GM12892 (cell line): ENCODE results near the gene NGEF.
"Not testable (repeated sequence)": the region's sequence is repeated elsewhere in the genome, so short reads cannot be mapped to it uniquely, and the experiment has no call there.

Source experiments
- DNase-seq: peaks from one replicate; pipeline ENCODE4 v3.0.0; 2011; ENCODE audit not compliant: insufficient read length
- FAIRE-seq: peaks from 2 replicates; lab custom pipeline; 2011; peaks lifted over from hg19 to GRCh38; lab: Jason Lieb, UNC
- POLR2A ChIP-seq: IDR thresholded peaks from 2 replicates; pipeline ENCODE4 v1.6.1; 2011; ENCODE audit warnings: low read depth, low read length, control low read depth
- POLR2AphosphoS5 ChIP-seq: IDR thresholded peaks from 2 replicates; pipeline ENCODE4 v1.6.1; 2011; ENCODE audit warnings: low read depth, low read length, control low read depth
- TAF1 ChIP-seq: IDR thresholded peaks from 2 replicates; pipeline ENCODE4 v1.6.1; 2011; ENCODE audit warnings: low read depth, mild to moderate bottlenecking, control low read depth, low read length, borderline replicate concordance

The NGEF gene

DNA sequence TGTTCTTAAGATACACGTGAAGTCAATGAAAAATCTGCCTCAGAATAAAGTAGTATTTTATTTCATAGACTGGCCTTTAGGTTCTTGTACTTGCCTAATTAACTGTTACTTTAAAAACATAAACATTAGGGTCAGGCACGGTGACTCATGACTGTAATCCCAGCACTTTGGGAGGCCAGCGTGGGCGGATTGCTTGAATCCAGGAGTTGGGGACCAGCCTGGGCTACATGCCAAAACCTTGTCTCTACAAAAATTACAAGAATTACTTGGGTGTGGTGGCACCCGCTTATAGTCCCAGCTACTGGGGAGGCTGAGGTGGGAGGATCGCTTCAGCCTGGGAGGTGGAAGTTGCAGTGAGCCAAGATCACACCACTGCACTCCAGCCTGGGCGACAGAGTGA lies 159.0 kb downstream of the NGEF start:
- DNase-seq = no peak
- no peak for FAIRE-seq
- TF ChIP-seq POLR2A (no peak), TAF1 (no peak), POLR2AphosphoS5 (no peak)

DNA sequence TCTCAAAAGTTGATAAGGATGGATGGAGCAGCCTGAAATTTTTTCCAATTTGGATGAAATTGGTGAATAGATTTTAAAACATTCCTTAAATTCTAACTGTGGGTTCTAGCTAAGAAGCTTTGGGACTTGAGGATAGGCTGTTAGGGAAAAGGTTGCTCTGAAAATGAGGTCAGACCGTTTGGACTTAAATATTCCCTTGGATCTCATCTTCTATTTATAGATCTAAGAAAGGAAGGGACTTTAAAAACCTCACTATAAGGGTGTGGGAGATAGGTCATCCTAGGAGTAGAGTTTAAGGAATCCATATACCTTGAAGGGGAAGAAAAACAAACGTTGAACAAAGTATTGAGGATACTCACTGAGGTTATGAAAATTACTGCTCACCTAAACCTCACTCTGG lies 160.4 kb downstream of the NGEF start:
- FAIRE-seq (no peak), DNase-seq (no peak)
- TF ChIP-seq TAF1 = no peak
- TF ChIP-seq POLR2AphosphoS5 = no peak
- TF ChIP-seq POLR2A = no peak

DNA sequence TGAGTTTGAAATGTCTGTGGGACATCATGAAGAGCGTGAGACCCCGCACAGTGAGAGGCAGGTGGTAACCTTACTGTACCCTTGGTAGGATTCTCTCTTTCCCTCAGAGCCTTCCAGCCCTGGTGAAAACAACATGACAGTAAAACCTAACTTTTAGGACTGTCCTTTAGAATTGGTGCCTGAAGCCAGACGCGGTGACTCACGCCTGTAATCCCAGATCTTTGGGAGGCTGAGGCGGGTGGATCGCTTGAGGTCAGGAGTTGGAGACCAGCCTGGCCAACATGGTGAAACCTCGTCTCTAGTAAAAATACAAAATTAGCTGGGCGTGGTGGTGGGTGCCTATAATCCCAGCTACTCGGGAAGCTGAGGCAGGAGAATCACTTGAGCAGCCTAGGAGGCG lies 161.0 kb downstream of the NGEF start:
- FAIRE-seq, DNase-seq: not testable (repeated sequence)

DNA sequence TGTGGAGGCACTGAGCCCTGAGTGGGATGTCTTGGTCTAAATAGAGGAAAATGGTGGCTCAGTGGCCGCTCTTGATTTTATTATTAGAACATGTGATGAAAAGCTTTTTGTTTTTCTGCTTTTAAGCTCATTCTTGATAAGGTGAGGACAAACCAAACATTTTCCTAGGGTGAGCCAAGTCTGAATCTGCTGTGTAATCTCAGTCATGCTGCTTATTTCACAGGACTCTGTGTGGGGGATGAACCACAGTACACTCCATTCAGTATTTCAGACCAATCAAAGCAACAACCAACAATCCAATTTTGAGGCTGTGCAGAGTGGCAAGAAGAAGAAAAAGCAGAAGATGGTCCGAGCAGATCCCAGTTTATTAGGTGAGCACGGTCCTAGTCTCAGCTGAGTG lies 163.0 kb downstream of the NGEF start:
- TF ChIP-seq TAF1 (no peak), POLR2AphosphoS5 (no peak), POLR2A (no peak)

DNA sequence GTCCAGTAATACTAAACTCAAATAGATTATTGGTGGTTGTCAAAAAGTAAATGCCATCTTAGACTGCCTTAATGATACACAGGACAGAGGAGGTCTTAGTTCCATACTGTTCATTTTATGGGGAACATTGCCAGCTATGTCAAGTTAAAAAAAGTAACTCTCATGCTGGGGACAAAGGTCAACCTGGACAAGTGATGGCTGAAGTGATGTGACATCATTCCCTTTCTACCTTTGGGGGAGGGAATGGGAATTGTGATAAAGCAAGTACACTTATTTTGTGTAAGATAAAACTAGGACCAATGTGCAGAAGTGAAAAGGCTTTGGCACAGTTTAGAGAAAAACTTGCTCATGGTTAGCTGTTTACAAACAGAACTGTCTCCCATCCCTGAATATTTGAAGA lies 167.0 kb downstream of the NGEF start:
- no peak for FAIRE-seq

More for the DNA sequence above, 163.0 kb downstream of the NGEF start:
- no peak for FAIRE-seq
- no peak for DNase-seq

DNA sequence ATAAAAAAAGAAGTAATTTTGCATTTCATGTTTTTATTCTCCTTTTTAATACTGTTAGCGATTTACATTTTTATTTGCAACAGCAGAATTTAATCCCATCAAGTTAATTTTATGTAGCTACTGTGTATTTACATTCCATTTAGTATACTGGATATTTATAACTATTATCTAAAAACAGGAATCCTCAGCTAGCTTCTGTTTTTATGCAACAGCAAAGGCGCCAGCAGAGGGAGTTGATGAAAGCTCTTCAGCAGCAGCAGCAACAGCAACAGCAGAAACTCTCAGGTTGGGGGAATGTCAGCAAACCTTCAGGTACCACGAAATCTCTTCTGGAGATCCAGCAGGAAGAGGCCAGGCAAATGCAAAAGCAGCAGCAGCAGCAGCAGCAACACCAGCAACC lies 169.2 kb downstream of the NGEF start:
- FAIRE-seq = no peak
- TF ChIP-seq POLR2A (no peak), TAF1 (no peak), POLR2AphosphoS5 (no peak)
- DNase-seq = no peak

More for the DNA sequence above, 167.0 kb downstream of the NGEF start:
- no peak for DNase-seq
- TF ChIP-seq POLR2A = no peak
- TF ChIP-seq TAF1 = no peak
- TF ChIP-seq POLR2AphosphoS5 = no peak

DNA sequence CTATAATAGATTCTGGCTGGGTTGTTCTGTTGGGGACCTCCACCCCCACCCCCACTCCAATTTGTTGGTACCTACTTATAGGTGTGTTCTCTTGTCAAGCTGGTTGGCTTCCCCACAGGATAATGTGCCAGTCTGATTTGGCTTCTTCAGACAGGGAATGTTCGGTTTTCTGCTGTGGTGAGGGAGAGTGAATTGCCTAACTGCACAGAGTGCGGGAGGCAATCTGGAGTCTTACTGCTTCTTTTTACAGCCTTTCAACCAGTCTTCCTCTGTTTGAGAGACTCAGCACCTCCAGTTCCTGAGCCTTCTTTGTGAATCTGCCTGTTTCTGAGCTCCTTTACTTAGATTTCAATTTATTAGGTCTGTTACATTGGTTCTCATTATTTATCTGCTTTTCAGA lies 170.4 kb downstream of the NGEF start:
- DNase-seq = no peak
- FAIRE-seq = no peak
- no peak for TF ChIP-seq TAF1
- no peak for TF ChIP-seq POLR2AphosphoS5
- TF ChIP-seq POLR2A = no peak

DNA sequence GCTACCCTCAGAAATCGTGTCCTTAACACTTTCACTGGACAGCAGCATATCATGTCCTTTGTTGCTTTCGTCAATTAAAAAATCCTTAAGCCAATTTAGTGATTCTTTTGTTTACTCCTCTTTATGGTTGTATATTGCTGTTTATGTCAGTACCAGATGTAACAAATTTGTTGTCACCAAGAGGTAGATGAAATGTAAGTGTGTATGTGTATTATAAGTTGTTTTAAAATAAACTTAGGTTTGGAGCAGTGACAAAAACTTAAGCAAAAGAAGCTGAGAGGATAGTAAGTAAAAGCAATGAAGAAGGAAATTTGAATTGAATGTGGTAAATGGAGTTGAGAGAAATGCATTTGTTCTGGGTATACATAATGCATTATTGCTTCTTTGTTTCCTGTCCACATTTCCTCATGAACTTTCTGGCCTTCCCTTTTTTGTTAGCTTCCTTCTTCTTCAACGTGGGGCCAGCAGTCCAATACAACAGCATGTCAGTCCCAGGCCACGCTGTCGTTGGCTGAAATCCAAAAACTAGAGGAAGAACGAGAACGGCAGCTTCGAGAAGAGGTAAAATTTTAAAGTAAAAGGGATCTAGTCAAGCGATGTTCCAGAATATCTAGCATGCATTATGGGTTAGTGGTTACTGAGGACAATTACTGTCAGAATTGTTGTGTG lies 173.5 kb downstream of the NGEF start:
- DNase-seq (no peak), FAIRE-seq (peak; percentile 76)
- TF ChIP-seq POLR2AphosphoS5 (no peak), TAF1 (no peak), POLR2A (no peak)

DNA sequence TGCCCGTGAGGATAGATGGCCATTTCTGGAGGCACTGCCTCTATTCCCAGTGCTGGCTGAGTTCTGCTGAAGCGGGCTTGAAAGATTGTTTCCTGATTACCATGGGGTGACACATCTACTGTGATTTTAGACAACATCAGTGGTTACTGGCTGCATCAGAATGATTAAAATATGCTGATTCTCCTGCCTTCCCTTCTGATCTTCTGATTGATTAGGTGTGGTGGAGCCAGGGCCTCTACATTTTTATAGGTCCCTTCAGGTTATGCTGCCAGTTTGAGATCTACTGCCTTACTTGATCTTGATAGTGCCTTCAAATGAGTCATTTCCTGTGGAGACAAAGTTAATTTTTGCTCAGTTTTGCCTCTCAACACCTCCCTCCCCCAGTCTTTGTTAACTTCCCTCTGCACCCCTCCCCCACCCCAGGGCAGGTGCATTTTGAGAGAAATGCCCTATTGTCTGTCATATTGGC lies 174.6 kb downstream of the NGEF start:
- TF ChIP-seq POLR2A = no peak
- no peak for TF ChIP-seq POLR2AphosphoS5
- TF ChIP-seq TAF1 = no peak; the same call in 1 of the 2 replicates
- FAIRE-seq = peak; percentile 97
- no peak for DNase-seq

DNA sequence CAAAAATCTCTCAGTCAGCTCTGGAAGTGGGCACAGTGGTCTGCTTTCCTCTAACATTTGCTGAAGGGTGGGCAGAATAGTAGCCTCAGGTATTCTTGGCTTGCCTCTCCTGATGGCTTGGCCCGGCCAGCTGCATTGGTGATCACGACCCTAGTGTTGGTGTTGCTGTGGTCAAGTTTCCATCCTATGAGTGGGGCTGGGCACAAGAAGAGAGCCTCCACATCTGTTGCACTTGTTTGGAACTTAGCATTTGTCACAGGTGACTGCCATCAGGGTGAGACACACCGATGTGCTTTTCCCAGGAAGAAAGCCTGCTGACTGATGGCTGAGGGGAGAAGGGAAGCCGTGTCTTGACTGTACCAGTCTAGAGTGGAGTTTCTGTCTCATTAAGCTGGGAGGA lies 176.1 kb downstream of the NGEF start:
- no peak for FAIRE-seq
- no peak for DNase-seq
- TF ChIP-seq POLR2AphosphoS5 (no peak), TAF1 (no peak), POLR2A (no peak)

DNA sequence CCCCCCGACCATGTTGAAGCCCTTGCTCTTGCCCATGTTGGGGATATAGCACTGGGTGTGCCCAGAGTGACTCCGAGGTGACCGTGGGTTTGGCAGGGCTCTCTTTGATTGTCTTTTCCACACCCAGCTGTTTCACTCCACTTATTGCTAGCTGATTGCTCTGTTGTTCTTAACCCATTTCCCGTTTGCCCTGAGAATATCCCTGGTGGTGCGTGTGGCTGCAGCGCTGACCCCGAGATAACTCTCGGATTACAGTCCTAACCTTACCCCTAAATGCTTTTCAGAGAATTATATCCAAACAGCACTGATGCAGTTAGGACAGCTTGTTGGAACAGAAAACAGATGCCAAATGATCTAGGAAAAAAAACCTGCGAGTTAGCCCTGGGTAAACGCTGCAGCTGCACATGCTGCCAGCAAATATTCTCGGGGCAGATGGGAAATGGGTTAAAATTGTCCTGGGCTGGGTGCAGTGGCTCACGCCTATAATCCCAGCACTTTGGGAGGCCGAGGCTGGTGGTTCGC lies 177.3 kb downstream of the NGEF start:
- FAIRE-seq = no peak
- TF ChIP-seq POLR2AphosphoS5 (no peak), POLR2A (no peak), TAF1 (no peak)
- DNase-seq = no peak

DNA sequence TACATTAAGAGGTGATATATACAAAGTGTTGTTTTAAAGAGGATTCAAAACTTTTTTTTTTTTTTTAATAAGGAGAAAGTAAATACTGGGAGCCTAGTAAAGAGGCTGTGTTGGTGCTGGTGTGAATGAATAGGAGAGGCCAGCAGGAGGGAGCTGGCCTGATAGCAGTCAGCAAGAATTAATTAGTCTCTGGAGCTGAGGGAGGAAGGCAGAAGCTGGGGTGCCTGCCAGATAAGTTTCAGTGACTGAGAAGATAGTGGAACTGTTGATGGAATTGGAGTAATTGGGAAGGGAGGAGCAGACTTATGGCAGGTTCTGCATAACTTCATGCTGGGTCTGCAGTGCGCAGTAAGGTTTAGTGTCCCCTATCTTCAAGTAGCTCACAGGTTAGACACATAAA lies 179.2 kb downstream of the NGEF start:
- no peak for TF ChIP-seq TAF1
- no peak for TF ChIP-seq POLR2A
- TF ChIP-seq POLR2AphosphoS5 = no peak
- no peak for DNase-seq
- no peak for FAIRE-seq
